A549 (cell line): ENCODE results near the gene IPPK. TPM values are rescaled to one million over a fixed set of nuclear protein-coding genes. Genes with fewer than 3 reads are reported as not detected.

Experiments
- ATAC-seq, 2 experiments: fragments of 200-7000 bp in 1 of 2; fragments of >200 bp in 1 of 2; cut with Nextera tagmentation in 1 of 2; cut with Tn5 transposase in 1 of 2; 3 replicates each; pipeline versions ENCODE4 v1.8.0 to v1.9.1; 2018 to 2020; ENCODE audit warnings: mild to moderate bottlenecking in 1 of 2, moderate library complexity in 1 of 2
- CTCF ChIA-PET: fragments of 300-600 bp; sonication (Branson Sonifier 250); formaldehyde crosslinking; extraction: SDS; loops from one replicate; lab custom pipeline; 2021; ENCODE audit warnings: antibody characterized with exemption, inconsistent platforms; lab: Yijun Ruan, JAX
- POLR2A ChIA-PET: fragments of 350-600 bp; formaldehyde crosslinking; extraction: SDS; loops from one replicate; lab custom pipeline; 2021; ENCODE audit warnings: antibody characterized with exemption, inconsistent platforms; lab: Yijun Ruan, JAX
- DNase-seq, 2 experiments: peaks; one replicate each; pipeline versions ENCODE4 v3.0.0 to v3.0.0-alpha.2; 2011 to 2016; ENCODE audit warnings: low read depth in 1 of 2, low spot score in 1 of 2
- FAIRE-seq: peaks from 2 replicates; lab custom pipeline; 2011; peaks lifted over from hg19 to GRCh38; lab: Jason Lieb, UNC
- H3K27ac ChIP-seq, 2 experiments: fragments of >200 bp; sonication (Bioruptor Twin); formaldehyde crosslinking; 3 replicates each; pipeline ENCODE4 v1.5.1; 2016 to 2017
- H3K4me1 ChIP-seq: fragments of >200 bp; sonication (Bioruptor Twin); formaldehyde crosslinking; 3 replicates; pipeline ENCODE4 v1.6.1; 2016
- H3K4me2 ChIP-seq: fragments of >200 bp; sonication (Bioruptor Twin); formaldehyde crosslinking; 3 replicates; pipeline ENCODE4 v1.6.1; 2016
- H3K4me3 ChIP-seq: fragments of >200 bp; sonication (Bioruptor Twin); formaldehyde crosslinking; 3 replicates; pipeline ENCODE4 v1.5.1; 2016
- H3K9me3 ChIP-seq: fragments of >200 bp; sonication (Bioruptor Twin); formaldehyde crosslinking; 3 replicates; pipeline ENCODE4 v1.6.1; 2016
- BHLHE40 ChIP-seq: IDR thresholded peaks from 2 replicates; pipeline ENCODE4 v1.6.1; 2012; ENCODE audit warnings: low read depth, low read length, inconsistent platforms
- EHMT2 ChIP-seq: fragments of 200-600 bp; sonication (generic); IDR thresholded peaks from 2 replicates; pipeline ENCODE4 v1.6.1; 2016; ENCODE audit warnings: antibody characterized with exemption, low read depth, mild to moderate bottlenecking, moderate library complexity
- FOSB ChIP-seq: fragments of 250-450 bp; sonication (Bioruptor Pico); IDR thresholded peaks from 2 replicates; pipeline ENCODE4 v1.5.0; 2020; ENCODE audit warnings: mild to moderate bottlenecking, moderate library complexity
- FOXS1 ChIP-seq: fragments of 250-450 bp; sonication (Bioruptor Pico); IDR thresholded peaks from 2 replicates; pipeline ENCODE4 v1.5.0; 2020; ENCODE audit warnings: mild to moderate bottlenecking, moderate library complexity
- GATA3 ChIP-seq: IDR thresholded peaks from 2 replicates; pipeline ENCODE4 v1.6.1; 2012; ENCODE audit warnings: borderline replicate concordance
- HDAC2 ChIP-seq: fragments of 200-600 bp; sonication (generic); IDR thresholded peaks from 2 replicates; pipeline ENCODE4 v1.6.1; 2016
- HMGXB4 ChIP-seq: fragments of 250-450 bp; sonication (Bioruptor Pico); IDR thresholded peaks from 2 replicates; pipeline ENCODE4 v1.5.0; 2021; ENCODE audit warnings: mild to moderate bottlenecking, moderate library complexity, borderline replicate concordance
- JUN ChIP-seq, 2 experiments: fragments of >200 bp; sonication (Bioruptor Twin); formaldehyde crosslinking; IDR thresholded peaks; 2 replicates in 1 of 2; 3 replicates in 1 of 2; pipeline ENCODE4 v1.6.1; 2016 to 2017
- KDM1A ChIP-seq: fragments of 200-600 bp; sonication (generic); IDR thresholded peaks from 2 replicates; pipeline ENCODE4 v1.6.1; 2016; ENCODE audit warnings: low read depth, mild to moderate bottlenecking
- MYC ChIP-seq: IDR thresholded peaks from 2 replicates; pipeline ENCODE4 v1.6.1; 2012; ENCODE audit warnings: mild to moderate bottlenecking, inconsistent platforms, low read length, improper control_type of control experiment, borderline replicate concordance
- POLR2A ChIP-seq: IDR thresholded peaks from 2 replicates; pipeline ENCODE4 v1.6.1; 2012; ENCODE audit warnings: mild to moderate bottlenecking, low read length
- RAD21 ChIP-seq, 2 experiments: fragments of >200 bp in 1 of 2; sonication (Bioruptor Twin) in 1 of 2; formaldehyde crosslinking in 1 of 2; IDR thresholded peaks in 1 of 2; conservative IDR thresholded peaks in 1 of 2; 2 replicates in 1 of 2; 3 replicates in 1 of 2; pipeline ENCODE4 v1.6.1; 2012 to 2018; ENCODE audit warnings: inconsistent platforms in 1 of 2
- RARB ChIP-seq: fragments of 250-450 bp; sonication (Bioruptor Pico); IDR thresholded peaks from 2 replicates; pipeline ENCODE4 v1.8.0; 2021; ENCODE audit warnings: mild to moderate bottlenecking, moderate library complexity
- RFX5 ChIP-seq: fragments of 450-650 bp; IDR thresholded peaks from 2 replicates; pipeline ENCODE4 v1.7.1; 2014; ENCODE audit warnings: antibody characterized with exemption, mild to moderate bottlenecking, moderate library complexity
- SMC3 ChIP-seq: fragments of >200 bp; sonication (Bioruptor Twin); formaldehyde crosslinking; IDR thresholded peaks from 3 replicates; pipeline ENCODE4 v1.6.1; 2018; ENCODE audit warnings: inconsistent platforms
- SREBF2 ChIP-seq: fragments of 450-650 bp; IDR thresholded peaks from 2 replicates; pipeline ENCODE4 v1.6.1; 2014; ENCODE audit warnings: mild to moderate bottlenecking, moderate library complexity
- TFCP2L1 ChIP-seq: fragments of 250-450 bp; sonication (Bioruptor Pico); IDR thresholded peaks from 2 replicates; pipeline ENCODE4 v1.5.0; 2021; ENCODE audit warnings: mild to moderate bottlenecking
- TP53 ChIP-seq: fragments of 250-450 bp; sonication (Bioruptor Pico); IDR thresholded peaks from 2 replicates; pipeline ENCODE4 v1.5.0; 2021; ENCODE audit warnings: mild to moderate bottlenecking, moderate library complexity
- ZNF302 ChIP-seq: fragments of 250-450 bp; sonication (Bioruptor Pico); IDR thresholded peaks from 2 replicates; pipeline ENCODE4 v1.9.0; 2021; ENCODE audit warnings: inconsistent platforms, mild to moderate bottlenecking, moderate library complexity
- ZSCAN20 ChIP-seq: fragments of 250-450 bp; sonication (Bioruptor Pico); IDR thresholded peaks from 2 replicates; pipeline ENCODE4 v1.8.0; 2022; ENCODE audit warnings: mild to moderate bottlenecking, moderate library complexity
- WGBS: methylation state at CpG from one replicate; pipeline ENCODE4 v1.1.6; 2017; ENCODE audit errors: missing lambda C conversion rate; 5-methylcytosine and 5-hydroxymethylcytosine counted together
- polyA plus RNA-seq, 4 experiments: library from polyadenylated mRNA; depleted of rRNA in 3 of 4; stranded (reverse); fragments of >200 nt; fragmentation: RNase III in 1 of 4; extraction: RNeasy Plus Mini Kit Qiagen cat#74134 plus additional on column Dnase treatment in 1 of 4; gene quantifications; 2 replicates in 3 of 4; 3 replicates in 1 of 4; pipeline ENCODE4 v1.2.3, GENCODE V29; 2011 to 2017
- TF ChIP-seq, protein P1 (sequence below): fragments of 150-350 bp; IDR thresholded peaks from 2 replicates; pipeline ENCODE4 v1.6.1; 2014; ENCODE audit warnings: low read depth, mild to moderate bottlenecking, low read length
- TF ChIP-seq, protein P2 (sequence below): IDR thresholded peaks from 2 replicates; pipeline ENCODE4 v1.6.1; 2012
- TF ChIP-seq, protein P3 (sequence below): fragments of >200 bp; sonication (Bioruptor Twin); formaldehyde crosslinking; IDR thresholded peaks from 3 replicates; pipeline ENCODE4 v1.6.1; 2016
- TF ChIP-seq, protein P4 (sequence below): fragments of >200 bp; sonication (Bioruptor Twin); formaldehyde crosslinking; IDR thresholded peaks from 3 replicates; pipeline ENCODE4 v1.5.1; 2016
- TF ChIP-seq, protein P5 (sequence below): IDR thresholded peaks from 2 replicates; pipeline ENCODE4 v1.6.1; 2012

Gene IPPK
- polyA plus RNA-seq, 2 of the 4 experiments (the other 2 are of a cell fraction) = 12.2 to 20.0 TPM

- Histone ChIP-seq H3K9me3 (no peaks in the 10 kb centered on the region), H3K27ac (no peak overlapping the region), H3K4me1 (no peaks in the 10 kb centered on the region), H3K4me2 (no peak overlapping the region), H3K4me3 (no peak overlapping the region)
- no peak for DNase-seq
- ChIA-PET POLR2A (interaction anchor here (1.8 kb wide), 1 partner anchor 10 kb away, joined by 7 read pairs; the partner anchor contains the start of gene IPPK), CTCF (interaction anchor here (0.6 kb wide), 1 partner anchor 109 kb away, joined by 3 read pairs; no protein-coding TSS in a partner anchor)
- FAIRE-seq = no peak
- TF ChIP-seq, protein P1, sequence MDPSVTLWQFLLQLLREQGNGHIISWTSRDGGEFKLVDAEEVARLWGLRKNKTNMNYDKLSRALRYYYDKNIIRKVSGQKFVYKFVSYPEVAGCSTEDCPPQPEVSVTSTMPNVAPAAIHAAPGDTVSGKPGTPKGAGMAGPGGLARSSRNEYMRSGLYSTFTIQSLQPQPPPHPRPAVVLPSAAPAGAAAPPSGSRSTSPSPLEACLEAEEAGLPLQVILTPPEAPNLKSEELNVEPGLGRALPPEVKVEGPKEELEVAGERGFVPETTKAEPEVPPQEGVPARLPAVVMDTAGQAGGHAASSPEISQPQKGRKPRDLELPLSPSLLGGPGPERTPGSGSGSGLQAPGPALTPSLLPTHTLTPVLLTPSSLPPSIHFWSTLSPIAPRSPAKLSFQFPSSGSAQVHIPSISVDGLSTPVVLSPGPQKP = no peak
- TF ChIP-seq FOSB (no peak), MYC (no peak), FOXS1 (CRISPR knock-in tag) (no peak), EHMT2 (no peak), ZSCAN20 (CRISPR knock-in tag) (no peak), POLR2A (no peak), RAD21 (conservative IDR thresholded peaks at IDR 0.05 in 1 of 2, IDR thresholded peaks at IDR 0.05 in 1 of 2) (no peak), RFX5 (no peak), TFCP2L1 (CRISPR knock-in tag) (no peak), BHLHE40 (no peak)
- TF ChIP-seq, protein P2, sequence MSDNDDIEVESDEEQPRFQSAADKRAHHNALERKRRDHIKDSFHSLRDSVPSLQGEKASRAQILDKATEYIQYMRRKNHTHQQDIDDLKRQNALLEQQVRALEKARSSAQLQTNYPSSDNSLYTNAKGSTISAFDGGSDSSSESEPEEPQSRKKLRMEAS = no peak
- peak; percentile 34 to 47; a peak in 3 of 6 replicates for ATAC-seq
- 48% methylated on average over 10 of the region's 12 CpGs for WGBS
These were observed 10.5 kb upstream of the IPPK start for GRCh38 chr9:92680166-92681119.

DNA sequence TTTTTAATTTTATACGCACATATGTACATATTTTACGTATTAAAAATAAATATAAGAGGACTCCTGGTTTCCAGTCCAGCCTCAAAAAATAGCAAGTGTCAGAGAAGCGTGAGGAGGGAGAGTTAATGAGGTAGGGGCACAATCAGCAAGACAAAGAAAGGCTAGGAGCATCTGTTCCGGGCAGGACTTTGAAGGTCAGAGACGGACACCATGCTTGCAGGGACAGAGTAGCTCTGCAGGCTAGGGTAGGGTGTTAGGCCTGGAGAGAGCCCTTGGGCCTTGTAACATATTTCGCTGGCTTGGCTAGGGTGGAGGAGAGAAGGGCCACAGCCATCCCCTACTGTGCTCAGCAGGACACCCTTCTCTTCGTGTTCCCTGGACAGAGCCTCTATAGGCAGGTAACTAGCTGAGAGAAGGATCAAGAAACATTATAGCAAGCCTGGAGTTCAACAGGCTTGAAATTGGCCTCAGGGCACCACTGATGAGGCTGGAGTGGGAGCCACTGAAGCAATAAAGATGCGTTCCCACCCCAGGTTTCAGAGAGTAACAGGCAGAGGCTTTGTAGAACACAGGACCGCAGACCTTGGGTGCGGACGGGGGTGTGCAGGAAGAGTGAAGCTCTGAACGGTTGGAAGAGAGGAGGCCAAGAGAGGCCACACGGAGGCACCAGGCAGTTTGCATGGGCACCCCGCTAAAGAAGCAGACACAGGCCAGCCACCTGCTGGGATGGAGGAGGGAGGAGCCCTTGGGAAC lies 9.7 kb upstream of the IPPK start:
- H3K4me1 ChIP-seq = no peaks in the 10 kb centered on the region
- peak in 1 of 2 experiments; percentile 35; a peak in 3 of 6 replicates for ATAC-seq
- no peak overlapping the region for H3K27ac ChIP-seq
- CTCF ChIA-PET = no interaction called here
- POLR2A ChIA-PET = interaction anchor here (1.8 kb wide), 1 partner anchor 9 kb away, joined by 7 read pairs; the partner anchor contains the start of gene IPPK
- no peak overlapping the region for H3K4me3 ChIP-seq
- no peak overlapping the region for H3K4me2 ChIP-seq
- no peaks in the 10 kb centered on the region for H3K9me3 ChIP-seq
- no peak for FAIRE-seq
- DNase-seq = no peak
- WGBS = 77% methylated on average over 14 of the region's 14 CpGs
- TF ChIP-seq, protein P2 = no peak
- TF ChIP-seq, protein P3, sequence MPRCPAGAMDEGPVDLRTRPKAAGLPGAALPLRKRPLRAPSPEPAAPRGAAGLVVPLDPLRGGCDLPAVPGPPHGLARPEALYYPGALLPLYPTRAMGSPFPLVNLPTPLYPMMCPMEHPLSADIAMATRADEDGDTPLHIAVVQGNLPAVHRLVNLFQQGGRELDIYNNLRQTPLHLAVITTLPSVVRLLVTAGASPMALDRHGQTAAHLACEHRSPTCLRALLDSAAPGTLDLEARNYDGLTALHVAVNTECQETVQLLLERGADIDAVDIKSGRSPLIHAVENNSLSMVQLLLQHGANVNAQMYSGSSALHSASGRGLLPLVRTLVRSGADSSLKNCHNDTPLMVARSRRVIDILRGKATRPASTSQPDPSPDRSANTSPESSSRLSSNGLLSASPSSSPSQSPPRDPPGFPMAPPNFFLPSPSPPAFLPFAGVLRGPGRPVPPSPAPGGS = no peak
- TF ChIP-seq TP53 (CRISPR knock-in tag) (no peak), MYC (no peak), RARB (CRISPR knock-in tag) (no peak), ZNF302 (CRISPR knock-in tag) (no peak), HMGXB4 (CRISPR knock-in tag) (no peak), EHMT2 (no peak), KDM1A (no peak), JUN (IDR thresholded peaks at IDR 0.05) (no peak), SREBF2 (no peak), GATA3 (no peak), SMC3 (no peak), HDAC2 (no peak)
- TF ChIP-seq, protein P1 = no peak
- TF ChIP-seq, protein P4, sequence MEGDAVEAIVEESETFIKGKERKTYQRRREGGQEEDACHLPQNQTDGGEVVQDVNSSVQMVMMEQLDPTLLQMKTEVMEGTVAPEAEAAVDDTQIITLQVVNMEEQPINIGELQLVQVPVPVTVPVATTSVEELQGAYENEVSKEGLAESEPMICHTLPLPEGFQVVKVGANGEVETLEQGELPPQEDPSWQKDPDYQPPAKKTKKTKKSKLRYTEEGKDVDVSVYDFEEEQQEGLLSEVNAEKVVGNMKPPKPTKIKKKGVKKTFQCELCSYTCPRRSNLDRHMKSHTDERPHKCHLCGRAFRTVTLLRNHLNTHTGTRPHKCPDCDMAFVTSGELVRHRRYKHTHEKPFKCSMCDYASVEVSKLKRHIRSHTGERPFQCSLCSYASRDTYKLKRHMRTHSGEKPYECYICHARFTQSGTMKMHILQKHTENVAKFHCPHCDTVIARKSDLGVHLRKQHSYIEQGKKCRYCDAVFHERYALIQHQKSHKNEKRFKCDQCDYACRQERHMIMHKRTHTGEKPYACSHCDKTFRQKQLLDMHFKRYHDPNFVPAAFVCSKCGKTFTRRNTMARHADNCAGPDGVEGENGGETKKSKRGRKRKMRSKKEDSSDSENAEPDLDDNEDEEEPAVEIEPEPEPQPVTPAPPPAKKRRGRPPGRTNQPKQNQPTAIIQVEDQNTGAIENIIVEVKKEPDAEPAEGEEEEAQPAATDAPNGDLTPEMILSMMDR = no peak
- TF ChIP-seq, protein P5, sequence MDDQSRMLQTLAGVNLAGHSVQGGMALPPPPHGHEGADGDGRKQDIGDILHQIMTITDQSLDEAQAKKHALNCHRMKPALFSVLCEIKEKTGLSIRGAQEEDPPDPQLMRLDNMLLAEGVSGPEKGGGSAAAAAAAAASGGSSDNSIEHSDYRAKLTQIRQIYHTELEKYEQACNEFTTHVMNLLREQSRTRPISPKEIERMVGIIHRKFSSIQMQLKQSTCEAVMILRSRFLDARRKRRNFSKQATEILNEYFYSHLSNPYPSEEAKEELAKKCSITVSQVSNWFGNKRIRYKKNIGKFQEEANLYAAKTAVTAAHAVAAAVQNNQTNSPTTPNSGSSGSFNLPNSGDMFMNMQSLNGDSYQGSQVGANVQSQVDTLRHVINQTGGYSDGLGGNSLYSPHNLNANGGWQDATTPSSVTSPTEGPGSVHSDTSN = no peak
